ENCODE measurements around the gene CCKAR. TPM values are rescaled to one million over a fixed set of nuclear protein-coding genes. Genes with fewer than 3 reads are reported as not detected.
"Not testable (repeated sequence)": the region's sequence is repeated elsewhere in the genome, so short reads cannot be mapped to it uniquely, and the experiment has no call there.

CCKAR gene
- total RNA-seq, 2 donors from 2014 or later, result not detected

- Histone ChIP-seq H3K27me3 (no peaks in the 10 kb centered on the region), H3K9me3 (no peaks in the 10 kb centered on the region), H3K27ac (no peak overlapping the region), H3K36me3 (no peaks in the 10 kb centered on the region), H3K9ac (ENCODE audit: low read depth in 2 of 2, low read length in 2 of 2) (no peak overlapping the region), H3K4me3 (no peak overlapping the region), H3K4me1 (no peaks in the 10 kb centered on the region)
- no peak for DNase-seq
- intact Hi-C loops (cut with DNase I), result no loop called here
- TF ChIP-seq, protein P1, sequence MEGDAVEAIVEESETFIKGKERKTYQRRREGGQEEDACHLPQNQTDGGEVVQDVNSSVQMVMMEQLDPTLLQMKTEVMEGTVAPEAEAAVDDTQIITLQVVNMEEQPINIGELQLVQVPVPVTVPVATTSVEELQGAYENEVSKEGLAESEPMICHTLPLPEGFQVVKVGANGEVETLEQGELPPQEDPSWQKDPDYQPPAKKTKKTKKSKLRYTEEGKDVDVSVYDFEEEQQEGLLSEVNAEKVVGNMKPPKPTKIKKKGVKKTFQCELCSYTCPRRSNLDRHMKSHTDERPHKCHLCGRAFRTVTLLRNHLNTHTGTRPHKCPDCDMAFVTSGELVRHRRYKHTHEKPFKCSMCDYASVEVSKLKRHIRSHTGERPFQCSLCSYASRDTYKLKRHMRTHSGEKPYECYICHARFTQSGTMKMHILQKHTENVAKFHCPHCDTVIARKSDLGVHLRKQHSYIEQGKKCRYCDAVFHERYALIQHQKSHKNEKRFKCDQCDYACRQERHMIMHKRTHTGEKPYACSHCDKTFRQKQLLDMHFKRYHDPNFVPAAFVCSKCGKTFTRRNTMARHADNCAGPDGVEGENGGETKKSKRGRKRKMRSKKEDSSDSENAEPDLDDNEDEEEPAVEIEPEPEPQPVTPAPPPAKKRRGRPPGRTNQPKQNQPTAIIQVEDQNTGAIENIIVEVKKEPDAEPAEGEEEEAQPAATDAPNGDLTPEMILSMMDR (IDR thresholded peaks at IDR 0.05), result no peak
Observed at GRCh38 chr4:26503427-26503826, 13.1 kb upstream of the CCKAR start.

GRCh38 chr4:26500565-26500999 lies 10.3 kb upstream of the CCKAR start:
- H3K9me3 ChIP-seq; intact Hi-C loops (cut with DNase I); H3K4me3 ChIP-seq; H3K27ac ChIP-seq; H3K36me3 ChIP-seq; DNase-seq; H3K9ac ChIP-seq (ENCODE audit: low read depth in 2 of 2, low read length in 2 of 2); H3K27me3 ChIP-seq; H3K4me1 ChIP-seq: not testable (repeated sequence)

DNA sequence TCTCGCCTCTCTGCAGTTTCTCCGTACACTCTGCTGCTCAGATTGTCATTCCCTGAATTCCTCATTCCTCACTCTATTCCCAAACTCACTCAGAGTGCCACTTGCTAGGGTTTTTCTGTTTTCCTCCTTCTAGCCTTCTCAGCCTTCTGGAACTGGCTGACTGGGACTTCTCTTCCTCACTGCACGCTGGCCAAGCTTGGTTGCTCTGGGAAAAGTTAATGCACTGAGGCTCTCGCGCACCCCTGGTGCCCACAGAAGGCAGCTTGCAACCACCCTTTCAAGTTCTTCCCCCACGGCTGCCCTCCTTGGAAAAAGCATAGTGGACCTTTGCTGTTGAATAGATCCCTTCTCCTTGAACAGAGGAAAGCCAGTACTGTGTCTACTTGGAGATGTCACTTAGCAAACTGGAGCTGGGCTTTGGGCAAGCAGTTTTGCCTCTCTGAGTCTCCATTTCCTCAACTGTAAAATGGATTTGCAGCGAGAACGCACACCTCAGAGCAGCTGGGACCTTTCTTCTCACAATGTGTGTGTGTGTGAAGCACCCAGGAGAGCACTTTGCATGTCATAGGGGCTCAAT lies 6.0 kb upstream of the CCKAR start:
- H3K27ac ChIP-seq, result no peak overlapping the region
- H3K9ac ChIP-seq (ENCODE audit: low read depth in 2 of 2, low read length in 2 of 2), result no peak overlapping the region
- H3K27me3 ChIP-seq, result no peaks in the 10 kb centered on the region
- no peaks in the 10 kb centered on the region for H3K4me1 ChIP-seq
- DNase-seq, result no peak
- intact Hi-C loops (cut with DNase I), result no loop called here
- TF ChIP-seq, protein P1 (IDR thresholded peaks at IDR 0.05), result no peak
- H3K9me3 ChIP-seq, result no peaks in the 10 kb centered on the region
- no peaks in the 10 kb centered on the region for H3K36me3 ChIP-seq
- no peak overlapping the region for H3K4me3 ChIP-seq

DNA sequence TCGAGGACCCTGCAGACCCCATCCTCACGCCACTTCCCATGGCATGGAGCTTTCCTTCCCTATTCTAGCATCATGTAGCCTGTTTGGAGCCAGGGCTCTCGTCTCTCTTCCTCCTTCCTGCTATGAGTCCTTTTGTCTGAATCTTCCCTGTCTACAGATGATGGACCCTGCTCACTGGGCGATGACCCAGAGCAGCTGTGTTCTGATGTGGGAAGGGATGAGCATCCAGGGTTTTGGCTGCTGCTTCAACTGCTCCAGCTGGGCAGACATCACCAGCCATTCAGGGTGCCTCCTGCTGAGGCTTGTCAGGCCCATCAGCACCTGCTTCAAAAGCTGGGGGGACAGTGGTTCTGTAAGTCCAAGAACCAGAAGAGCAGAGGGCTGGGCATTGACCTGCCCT lies 3.2 kb upstream of the CCKAR start:
- TF ChIP-seq, protein P1 (IDR thresholded peaks at IDR 0.05), result no peak
- H3K9me3 ChIP-seq, result no peaks in the 10 kb centered on the region
- H3K36me3 ChIP-seq, result no peaks in the 10 kb centered on the region
- no peak overlapping the region for H3K9ac ChIP-seq (ENCODE audit: low read depth in 2 of 2, low read length in 2 of 2)
- H3K4me3 ChIP-seq, result no peak overlapping the region
- no peak for DNase-seq
- intact Hi-C loops (cut with DNase I), result no loop called here
- H3K4me1 ChIP-seq, result no peaks in the 10 kb centered on the region
- no peaks in the 10 kb centered on the region for H3K27me3 ChIP-seq
- no peak overlapping the region for H3K27ac ChIP-seq

GRCh38 chr4:26491449-26492170 lies 1.3 kb upstream of the CCKAR start:
- H3K27ac ChIP-seq, result no peak overlapping the region
- no peak for DNase-seq
- TF ChIP-seq, protein P1 (IDR thresholded peaks at IDR 0.05), result no peak
- H3K4me1 ChIP-seq, result no peaks in the 10 kb centered on the region
- H3K27me3 ChIP-seq, result no peaks in the 10 kb centered on the region
- intact Hi-C loops (cut with DNase I), result no loop called here
- H3K36me3 ChIP-seq, result no peaks in the 10 kb centered on the region
- no peak overlapping the region for H3K4me3 ChIP-seq
- no peak overlapping the region for H3K9ac ChIP-seq (ENCODE audit: low read depth in 2 of 2, low read length in 2 of 2)
- no peaks in the 10 kb centered on the region for H3K9me3 ChIP-seq

- intact Hi-C loops (cut with DNase I), result no loop called here
- Histone ChIP-seq H3K36me3 (no peaks in the 10 kb centered on the region), H3K27ac (no peak overlapping the region), H3K27me3 (no peaks in the 10 kb centered on the region), H3K9ac (ENCODE audit: low read depth in 2 of 2, low read length in 2 of 2) (no peak overlapping the region), H3K9me3 (no peaks in the 10 kb centered on the region), H3K4me3 (no peak overlapping the region), H3K4me1 (no peaks in the 10 kb centered on the region)
- TF ChIP-seq, protein P1 (IDR thresholded peaks at IDR 0.05), result no peak
- no peak for DNase-seq
Observed at GRCh38 chr4:26490960-26491284, 638 bp upstream of the CCKAR start.
